Transverse colon (tissue), 3 donors: Measurements from ENCODE around the gene FOXO4.

Experiments
- CTCF ChIP-seq, 5 experiments: fragments of 200-600 bp in 3 of 5; fragments of 450-650 bp in 2 of 5; sonication (generic) in 3 of 5; IDR thresholded peaks; 1 replicate in 2 of 5; 2 replicates in 3 of 5; pipeline ENCODE4 v1.5.1; 2016 to 2017; ENCODE audit warnings: antibody characterized with exemption in 5 of 5, inconsistent platforms in 3 of 5, mild to moderate bottlenecking in 2 of 5, moderate library complexity in 1 of 5
- POLR2A ChIP-seq: fragments of 450-650 bp; IDR thresholded peaks from one replicate; pipeline ENCODE4 v1.6.1; 2016; ENCODE audit warnings: antibody characterized with exemption, mild to moderate bottlenecking, moderate library complexity

GRCh38 chrX:71140440-71140839 is 44.8 kb downstream of the FOXO4 start:
- TF ChIP-seq POLR2A (no peak), CTCF (IDR thresholded peaks at IDR 0.05) (no peak)
